Measurements from ENCODE around the gene GRM8.
A peak's percentile ranks its signal among the peaks of the same experiment; 100 is the strongest.
"Not testable (repeated sequence)": the region's sequence is repeated elsewhere in the genome, so short reads cannot be mapped to it uniquely, and the experiment has no call there.

GRM8 gene

GRCh38 chr7:126940723-126941307 lies 311.9 kb downstream of the GRM8 start:
- no peak for TF ChIP-seq CTCF (conservative IDR thresholded peaks at IDR 0.05)
- H3K27ac ChIP-seq, result no peak overlapping the region

GRCh38 chr7:126937171-126937570 lies 315.6 kb downstream of the GRM8 start:
- H3K27ac ChIP-seq, result peak overlapping the region; percentile 93
- no peak for TF ChIP-seq CTCF (conservative IDR thresholded peaks at IDR 0.05)

- H3K27ac ChIP-seq, result no peak overlapping the region
- TF ChIP-seq CTCF (conservative IDR thresholded peaks at IDR 0.05), result no peak
Observed at GRCh38 chr7:126931581-126931980, 321.2 kb downstream of the GRM8 start.

- no peak overlapping the region for H3K27ac ChIP-seq
- no peak for TF ChIP-seq CTCF (conservative IDR thresholded peaks at IDR 0.05)
Observed at GRCh38 chr7:126930166-126930565, 322.6 kb downstream of the GRM8 start.

- H3K27ac ChIP-seq, result no peak overlapping the region
- no peak for TF ChIP-seq CTCF (conservative IDR thresholded peaks at IDR 0.05)
Observed at GRCh38 chr7:126924477-126924876, 328.3 kb downstream of the GRM8 start.

- not testable (repeated sequence) for H3K27ac ChIP-seq
Observed at GRCh38 chr7:126911627-126912026, 341.1 kb downstream of the GRM8 start.

GRCh38 chr7:126908564-126908963 lies 344.2 kb downstream of the GRM8 start:
- H3K27ac ChIP-seq, result peak overlapping the region; percentile 59

- H3K27ac ChIP-seq, result peak overlapping the region; percentile 59
Observed at GRCh38 chr7:126907657-126908056, 345.1 kb downstream of the GRM8 start.

- H3K27ac ChIP-seq, result not testable (repeated sequence)
Observed at GRCh38 chr7:126905255-126905654, 347.5 kb downstream of the GRM8 start.

- not testable (repeated sequence) for H3K27ac ChIP-seq
Observed at GRCh38 chr7:126901041-126901765, 351.5 kb downstream of the GRM8 start.

- not testable (repeated sequence) for H3K27ac ChIP-seq
Observed at GRCh38 chr7:126887980-126888379, 364.8 kb downstream of the GRM8 start.

- not testable (repeated sequence) for H3K27ac ChIP-seq
Observed at GRCh38 chr7:126887560-126887959, 365.2 kb downstream of the GRM8 start.

GRCh38 chr7:126882730-126883129 lies 370.0 kb downstream of the GRM8 start:
- H3K27ac ChIP-seq, result not testable (repeated sequence)
